NCI-H2029 (cell line): ENCODE measurements around the gene RPL27.

Experiments
- DNase-seq: peaks from one replicate; lab custom pipeline; 2025; lab: John Stamatoyannopoulos, UW

The RPL27 gene

GRCh38 chr17:43020789-43021740 lies 22.8 kb downstream of the RPL27 start:
- DNase-seq = peak; percentile 5

GRCh38 chr17:43021741-43022512 lies 23.7 kb downstream of the RPL27 start, which contains the start of gene VAT1:
VAT1 (minus strand) TSS chr17:43022385; CDS start chr17:43022322, 63 bp downstream.
- DNase-seq = peak; percentile 68

GRCh38 chr17:43024407-43025289 lies 26.4 kb downstream of the RPL27 start, which contains the start of gene RND2:
RND2 (plus strand) TSS chr17:43025231; CDS start chr17:43025348, 117 bp downstream.
- peak; percentile 77 for DNase-seq

GRCh38 chr17:43025290-43025657 lies 27.1 kb downstream of the RPL27 start:
- no peak for DNase-seq

DNA sequence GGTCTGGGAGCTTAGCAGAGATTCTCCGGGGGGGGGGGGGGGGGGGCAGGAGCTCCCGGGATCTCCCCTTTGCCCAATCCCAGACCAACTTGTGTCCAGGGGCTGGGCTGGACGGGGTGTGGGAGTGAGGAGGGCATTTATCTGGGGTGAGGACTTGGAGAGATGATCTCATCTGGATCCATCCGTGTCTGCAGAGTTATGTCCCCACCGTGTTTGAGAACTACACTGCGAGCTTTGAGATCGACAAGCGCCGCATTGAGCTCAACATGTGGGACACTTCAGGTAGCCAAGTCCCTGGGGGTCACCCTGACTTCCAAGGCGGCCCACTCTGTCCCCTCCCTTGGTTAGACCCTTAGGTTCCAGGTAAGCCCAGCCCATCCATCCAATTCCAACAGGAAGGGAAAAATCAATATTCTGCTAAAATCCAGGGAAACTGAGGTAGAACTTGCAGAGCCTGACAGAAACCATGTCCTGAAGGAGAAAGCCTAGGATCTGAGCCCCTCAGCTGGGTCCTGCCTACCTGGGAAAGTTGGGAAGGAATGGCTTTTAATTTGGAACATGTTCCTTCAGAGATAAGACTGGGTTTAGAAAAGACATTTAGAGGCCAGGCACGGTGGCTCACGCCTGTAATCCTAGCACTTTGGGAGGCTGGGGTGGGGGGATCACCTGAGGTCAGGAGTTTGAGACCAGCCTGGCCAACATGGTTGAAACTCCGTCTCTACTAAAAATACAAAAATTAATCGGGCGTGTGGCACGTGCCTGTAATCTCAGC lies 27.7 kb downstream of the RPL27 start:
- no peak for DNase-seq

DNA sequence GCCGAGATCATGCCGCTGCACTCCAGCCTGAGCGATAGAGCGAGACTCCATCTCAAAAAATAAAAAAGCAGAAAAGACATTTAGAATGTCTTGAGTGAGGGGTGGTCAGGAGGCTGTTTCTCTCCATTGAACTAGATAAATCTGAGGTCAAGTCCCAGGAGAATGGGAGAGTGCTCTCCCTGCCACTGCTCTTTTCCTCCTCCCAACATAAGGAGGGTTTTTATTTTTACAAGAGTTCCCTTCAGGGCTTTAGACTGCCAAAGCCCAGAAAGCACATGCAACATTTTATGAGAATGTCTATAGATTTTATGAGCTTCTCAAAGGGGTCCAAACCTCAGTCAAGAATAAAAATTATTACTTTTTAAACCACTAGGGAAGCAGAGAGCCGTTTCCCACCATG lies 28.4 kb downstream of the RPL27 start:
- DNase-seq = no peak

- no peak for DNase-seq
Measured at GRCh38 chr17:43027091-43028032, 29.1 kb downstream of the RPL27 start.

DNA sequence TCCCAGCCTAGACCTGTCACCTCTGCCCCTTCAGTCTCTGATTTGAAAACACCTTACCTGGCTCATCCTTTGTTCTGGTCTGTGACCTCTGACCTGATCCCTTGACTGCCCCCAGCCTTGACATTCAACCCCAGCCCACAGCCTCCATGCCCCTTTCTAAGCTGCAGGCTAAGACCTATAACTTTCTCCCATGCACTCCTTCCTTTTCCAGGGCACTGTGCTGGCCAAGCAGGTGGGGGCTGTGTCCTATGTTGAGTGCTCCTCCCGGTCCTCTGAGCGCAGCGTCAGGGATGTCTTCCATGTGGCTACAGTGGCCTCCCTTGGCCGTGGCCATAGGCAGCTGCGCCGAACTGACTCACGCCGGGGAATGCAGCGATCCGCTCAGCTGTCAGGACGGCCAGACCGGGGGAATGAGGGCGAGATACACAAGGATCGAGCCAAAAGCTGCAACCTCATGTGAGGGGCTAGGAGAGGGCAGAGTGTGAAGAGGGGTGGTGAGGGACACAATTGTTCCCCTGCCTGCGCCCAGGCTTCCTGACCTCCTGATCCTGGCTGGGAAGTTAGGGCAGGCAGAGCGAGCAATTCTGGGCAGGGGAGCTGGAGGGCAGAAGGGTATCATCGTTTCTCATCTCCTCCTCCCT lies 30.1 kb downstream of the RPL27 start:
- DNase-seq = no peak

- no peak for DNase-seq
Measured at GRCh38 chr17:43030137-43030767, 32.0 kb downstream of the RPL27 start.

- DNase-seq = no peak
Measured at GRCh38 chr17:43031666-43032065, 33.4 kb downstream of the RPL27 start.

DNA sequence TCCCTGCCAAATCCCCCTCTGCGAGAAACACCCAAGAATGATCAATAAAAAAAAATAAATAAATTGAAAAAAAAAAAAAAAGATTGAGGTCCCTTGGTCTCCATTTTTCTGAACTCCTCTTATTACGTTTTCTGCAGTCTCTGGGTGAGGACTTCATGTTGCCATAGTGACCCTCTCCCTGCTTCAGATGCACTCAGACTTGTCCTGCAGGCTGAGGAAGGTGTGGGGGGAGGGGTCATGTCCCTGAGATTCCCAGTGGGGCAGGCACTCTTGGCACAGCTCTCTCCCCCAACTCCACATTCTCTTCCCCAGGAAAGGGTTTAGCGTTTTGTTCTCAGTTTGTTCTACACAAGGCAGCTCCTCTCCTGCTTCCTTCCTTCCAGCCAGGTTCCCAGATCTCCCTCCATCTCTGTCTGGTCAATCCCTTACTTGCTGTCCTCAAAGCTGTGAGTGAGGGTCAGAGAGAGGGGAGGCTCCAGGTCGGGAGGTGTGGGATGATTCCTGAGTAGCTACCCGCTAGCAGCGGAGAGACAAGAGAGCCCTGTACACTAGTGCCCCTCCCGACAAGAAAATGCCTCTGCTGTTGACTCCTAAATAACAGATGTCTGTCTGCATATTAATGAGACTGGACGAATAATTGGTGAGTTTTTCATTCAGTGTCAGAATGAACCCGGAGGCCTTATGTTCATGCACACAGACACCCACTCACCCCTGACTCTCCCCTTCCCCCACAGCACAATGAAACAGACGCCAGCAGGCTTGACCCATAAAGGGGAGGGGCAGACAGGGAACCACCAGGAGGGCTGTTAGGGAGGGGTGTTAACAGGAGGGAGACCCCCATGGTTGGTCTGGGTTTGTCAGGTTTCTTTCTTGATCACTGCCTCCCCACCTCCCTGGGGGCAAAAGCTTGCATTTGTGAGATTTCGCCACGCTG lies 36.0 kb downstream of the RPL27 start:
- DNase-seq = no peak

DNA sequence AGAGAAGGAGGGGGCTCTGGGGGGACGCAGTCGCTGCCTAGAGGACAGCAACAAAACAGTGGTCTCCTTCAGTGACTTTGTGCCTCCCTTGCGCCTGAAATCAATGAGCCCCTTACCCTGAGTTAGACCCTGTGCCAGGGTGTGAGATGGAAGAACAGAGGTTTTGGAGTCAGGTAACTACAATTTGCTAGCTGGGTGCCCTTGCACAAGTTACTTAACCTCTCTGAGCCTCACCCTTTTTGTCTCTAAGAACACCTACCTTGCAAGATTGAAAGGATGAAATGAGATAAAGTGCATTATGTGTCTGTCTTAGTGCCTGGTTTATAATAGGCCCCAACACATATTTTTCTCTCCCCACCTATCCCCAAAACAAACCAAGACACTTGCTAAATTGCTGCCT lies 36.7 kb downstream of the RPL27 start:
- no peak for DNase-seq

DNA sequence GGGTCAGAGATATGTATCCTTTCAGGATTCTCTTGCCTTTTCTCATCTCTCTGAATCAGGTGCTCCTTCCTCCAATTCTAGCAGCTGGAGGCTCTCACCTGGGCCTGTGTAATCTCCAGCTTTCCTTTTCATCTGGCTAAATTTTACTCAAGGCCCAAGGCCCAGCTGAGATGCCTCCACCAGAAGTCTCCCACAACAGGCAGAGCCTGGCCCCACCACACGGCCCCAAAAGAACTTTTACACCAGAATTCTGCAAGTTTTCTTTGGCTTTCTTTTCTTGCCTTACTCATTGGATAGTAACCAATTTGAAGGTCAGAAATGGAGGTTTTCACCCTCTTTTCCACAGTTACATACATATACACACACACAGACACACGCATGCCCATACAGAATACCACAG lies 41.4 kb downstream of the RPL27 start:
- DNase-seq = no peak

DNA sequence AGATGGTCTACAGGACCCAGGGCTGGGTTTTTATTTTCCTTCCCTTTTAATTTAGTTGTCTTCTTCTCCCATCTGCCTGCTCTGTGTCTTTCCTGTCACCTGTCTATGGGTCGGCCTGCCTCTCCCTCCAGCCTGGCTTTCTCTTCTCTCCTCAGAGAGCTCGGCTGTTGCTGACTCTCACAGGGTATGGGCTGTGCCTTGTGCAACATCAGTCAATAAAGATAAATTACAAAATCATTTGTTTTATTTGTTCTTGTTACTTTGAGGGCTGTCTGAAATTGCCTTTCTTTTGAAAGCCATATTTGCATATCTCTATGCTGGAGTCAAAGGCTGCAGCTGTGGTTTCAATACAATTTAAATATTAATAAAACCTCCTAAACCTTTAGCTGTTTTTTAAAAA lies 42.4 kb downstream of the RPL27 start:
- DNase-seq = no peak

GRCh38 chr17:43042025-43042628 lies 43.9 kb downstream of the RPL27 start:
- DNase-seq = no peak

DNA sequence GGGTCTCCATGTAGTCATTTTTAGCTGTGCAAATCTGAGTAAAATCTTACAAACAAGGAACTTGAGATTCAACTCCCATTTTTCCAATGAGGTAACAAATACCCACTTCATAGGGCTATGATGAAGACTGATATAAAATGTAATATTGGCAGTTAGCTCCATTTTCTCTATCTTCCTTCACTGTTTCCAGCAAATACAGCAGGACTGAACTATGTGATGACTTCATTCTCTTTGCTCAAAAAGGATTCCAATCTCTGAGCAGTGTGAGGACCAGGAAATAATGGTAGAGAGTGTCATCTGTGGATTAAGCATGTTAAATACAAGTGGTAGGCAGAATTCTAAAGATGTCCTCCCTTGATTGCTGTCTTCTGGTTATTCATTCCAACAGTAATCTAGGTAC lies 45.1 kb downstream of the RPL27 start:
- no peak for DNase-seq

- no peak for DNase-seq
Measured at GRCh38 chr17:43044024-43044423, 45.8 kb downstream of the RPL27 start.
